MM.1S (cell line): ENCODE results near the gene RBBP9.

Experiments
- DNase-seq: peaks from one replicate; pipeline ENCODE4 v3.0.0-alpha.2; 2015
- H2AFZ ChIP-seq: fragments of 300-600 bp; sonication (generic); 2 replicates; pipeline ENCODE4 v1.6.0; 2016; ENCODE audit warnings: antibody characterized with exemption, low read length
- H3F3A ChIP-seq: fragments of 300-600 bp; sonication (generic); 2 replicates; pipeline ENCODE4 v1.6.1; 2016; ENCODE audit warnings: mild to moderate bottlenecking, antibody characterized with exemption, low read length, moderate library complexity, mixed read lengths; ENCODE audit not compliant: insufficient read depth
- H3K27ac ChIP-seq: fragments of 300-600 bp; sonication (generic); 2 replicates; pipeline ENCODE4 v1.5.1; 2016; ENCODE audit warnings: mild to moderate bottlenecking, low read length
- H3K27me3 ChIP-seq: fragments of 300-600 bp; sonication (generic); replicated peaks from 2 replicates; pipeline ENCODE4 v1.6.0; 2016; ENCODE audit warnings: low read length; ENCODE audit not compliant: insufficient read depth
- H3K36me3 ChIP-seq: fragments of 300-600 bp; sonication (generic); replicated peaks from 2 replicates; pipeline ENCODE4 v1.6.1; 2016; ENCODE audit warnings: mild to moderate bottlenecking, low read length, mixed read lengths; ENCODE audit not compliant: insufficient read depth
- H3K4me1 ChIP-seq: fragments of 300-600 bp; sonication (generic); 2 replicates; pipeline ENCODE4 v1.6.1; 2016; ENCODE audit warnings: low read length, mixed read lengths
- H3K4me2 ChIP-seq: fragments of 300-600 bp; sonication (generic); 2 replicates; pipeline ENCODE4 v1.6.0; 2016; ENCODE audit warnings: low read depth, low read length
- H3K4me3 ChIP-seq: fragments of 300-600 bp; sonication (generic); 2 replicates; pipeline ENCODE4 v1.5.1; 2016; ENCODE audit warnings: low read length, mixed read lengths
- H3K79me2 ChIP-seq: fragments of 300-600 bp; sonication (generic); 2 replicates; pipeline ENCODE4 v1.6.1; 2016; ENCODE audit warnings: mixed run types, low read length, mixed read lengths
- H3K9ac ChIP-seq: fragments of 300-600 bp; sonication (generic); 2 replicates; pipeline ENCODE4 v1.6.1; 2016; ENCODE audit warnings: low read length, mixed read lengths
- H3K9me2 ChIP-seq: fragments of 300-600 bp; sonication (generic); replicated peaks from 2 replicates; pipeline ENCODE4 v1.6.1; 2016; ENCODE audit warnings: mild to moderate bottlenecking, low read length, mixed read lengths; ENCODE audit not compliant: insufficient read depth
- H3K9me3 ChIP-seq: fragments of 300-600 bp; sonication (generic); replicated peaks from 2 replicates; pipeline ENCODE4 v1.6.1; 2016; ENCODE audit warnings: mild to moderate bottlenecking, low read length, mixed read lengths; ENCODE audit not compliant: insufficient read depth
- H4K20me1 ChIP-seq: fragments of 300-600 bp; sonication (generic); 2 replicates; pipeline ENCODE4 v1.6.1; 2016; ENCODE audit warnings: mild to moderate bottlenecking, low read length, moderate library complexity, mixed read lengths; ENCODE audit not compliant: insufficient read depth
- CTCF ChIP-seq: fragments of 300-600 bp; sonication (generic); IDR thresholded peaks from 2 replicates; pipeline ENCODE4 v1.5.1; 2016; ENCODE audit warnings: antibody characterized with exemption, low read length, mixed read lengths
- EZH2 ChIP-seq: fragments of 300-600 bp; sonication (generic); optimal IDR thresholded peaks from 2 replicates; pipeline ENCODE3; 2017; ENCODE audit warnings: low read depth, mild to moderate bottlenecking, antibody characterized with exemption, low read length, mixed read lengths
- EZH2phosphoT487 ChIP-seq: fragments of 300-600 bp; sonication (generic); IDR thresholded peaks from 2 replicates; pipeline ENCODE4 v1.6.1; 2018; ENCODE audit warnings: antibody characterized with exemption, low read length

RBBP9 gene

GRCh38 chr20:18496740-18497592 is at the start of gene RBBP9:
Gene RBBP9 (minus strand): TSS chr20:18497225. CDS start chr20:18497167, 58 bp downstream.
- Histone ChIP-seq H3K4me2 (peak within 1 kb of the TSS; percentile 42), H4K20me1 (no peaks in the 10 kb centered on the region), H3K27ac (no peak within 1 kb of the TSS), H3K9me2 (no peaks in the 10 kb centered on the region), H3F3A (no peaks in the 10 kb centered on the region), H3K36me3 (no peaks in the 10 kb centered on the region), H2AFZ (peak within 1 kb of the TSS; percentile 95), H3K4me3 (peak within 1 kb of the TSS; percentile 91), H3K9ac (peak within 1 kb of the TSS; percentile 65; the same call in 1 of the 2 replicates), H3K4me1 (no peaks in the 10 kb centered on the region), H3K79me2 (no peaks in the 10 kb centered on the region), H3K27me3 (no peaks in the 10 kb centered on the region), H3K9me3 (no peaks in the 10 kb centered on the region)
- no peak for TF ChIP-seq CTCF
- TF ChIP-seq EZH2phosphoT487: no peak
- TF ChIP-seq EZH2: no peak
- peak; percentile 81 for DNase-seq

GRCh38 chr20:18545566-18545965 is 48.5 kb upstream of the RBBP9 start:
- Histone ChIP-seq H3K9me2 (no peaks in the 10 kb centered on the region), H3K36me3 (no peaks in the 10 kb centered on the region; the same call in 1 of the 2 replicates), H4K20me1 (no peaks in the 10 kb centered on the region), H3F3A (no peaks in the 10 kb centered on the region), H3K4me3 (no peak overlapping the region), H3K27ac (no peak overlapping the region), H3K9me3 (no peaks in the 10 kb centered on the region), H3K4me2 (no peak overlapping the region), H3K27me3 (no peaks in the 10 kb centered on the region), H2AFZ (no peak overlapping the region), H3K9ac (no peak overlapping the region), H3K4me1 (no peaks in the 10 kb centered on the region), H3K79me2 (no peaks in the 10 kb centered on the region)
- DNase-seq: no peak
- TF ChIP-seq CTCF (no peak), EZH2 (no peak), EZH2phosphoT487 (no peak)

GRCh38 chr20:18543932-18544331 is 46.9 kb upstream of the RBBP9 start:
- H3K9me3 ChIP-seq: no peaks in the 10 kb centered on the region
- H3K4me2 ChIP-seq: no peak overlapping the region
- H3F3A ChIP-seq: no peaks in the 10 kb centered on the region
- no peaks in the 10 kb centered on the region for H3K79me2 ChIP-seq
- no peak overlapping the region for H3K9ac ChIP-seq
- no peaks in the 10 kb centered on the region for H4K20me1 ChIP-seq
- no peaks in the 10 kb centered on the region for H3K27me3 ChIP-seq
- H3K4me3 ChIP-seq: no peak overlapping the region
- no peak for TF ChIP-seq EZH2phosphoT487
- TF ChIP-seq EZH2: no peak
- no peak for TF ChIP-seq CTCF
- DNase-seq: no peak
- H3K36me3 ChIP-seq: no peaks in the 10 kb centered on the region; the same call in 1 of the 2 replicates
- H3K4me1 ChIP-seq: no peaks in the 10 kb centered on the region
- no peak overlapping the region for H3K27ac ChIP-seq
- H2AFZ ChIP-seq: no peak overlapping the region
- H3K9me2 ChIP-seq: no peaks in the 10 kb centered on the region
